BE2C (cell line): ENCODE measurements around the gene LHPP.

Experiments
- DNase-seq: peaks from one replicate; pipeline ENCODE4 v3.0.0-alpha.2; 2020
- H3K27me3 ChIP-seq: fragments of 250-450 bp; sonication (Bioruptor Pico); 2 replicates; pipeline ENCODE4 v1.5.1; 2020; ENCODE audit warnings: mild to moderate bottlenecking
- H3K36me3 ChIP-seq: fragments of 250-450 bp; sonication (Bioruptor Pico); 2 replicates; pipeline ENCODE4 v1.5.1; 2020; ENCODE audit warnings: mild to moderate bottlenecking
- H3K4me1 ChIP-seq: fragments of 250-450 bp; sonication (Bioruptor Pico); 2 replicates; pipeline ENCODE4 v1.5.1; 2020
- H3K4me3 ChIP-seq: 2 replicates; pipeline ENCODE4 v1.5.1; 2011; ENCODE audit warnings: low read depth, low read length
- H3K9me3 ChIP-seq: fragments of 250-450 bp; sonication (Bioruptor Pico); 2 replicates; pipeline ENCODE4 v1.5.1; 2020
- CTCF ChIP-seq: IDR thresholded peaks from 2 replicates; pipeline ENCODE4 v1.5.1; 2012; ENCODE audit warnings: mild to moderate bottlenecking, low read depth, low read length

The LHPP gene

GRCh38 chr10:124522131-124522932 is 60.7 kb downstream of the LHPP start:
- Histone ChIP-seq H3K36me3 (no peaks in the 10 kb centered on the region), H3K9me3 (no peaks in the 10 kb centered on the region), H3K4me1 (peaks cover 8% of the 10 kb centered on the region), H3K4me3 (no peak overlapping the region), H3K27me3 (no peaks in the 10 kb centered on the region)
- TF ChIP-seq CTCF = no peak
- no peak for DNase-seq

- Histone ChIP-seq H3K4me1 (peaks cover 8% of the 10 kb centered on the region), H3K27me3 (no peaks in the 10 kb centered on the region), H3K36me3 (no peaks in the 10 kb centered on the region), H3K9me3 (no peaks in the 10 kb centered on the region), H3K4me3 (no peak overlapping the region)
- no peak for DNase-seq
- no peak for TF ChIP-seq CTCF
Measured at GRCh38 chr10:124522933-124523871, 61.6 kb downstream of the LHPP start.

GRCh38 chr10:124523901-124524300 is 62.3 kb downstream of the LHPP start:
- no peak for DNase-seq
- Histone ChIP-seq H3K4me1 (peaks cover 8% of the 10 kb centered on the region), H3K27me3 (no peaks in the 10 kb centered on the region), H3K4me3 (no peak overlapping the region), H3K9me3 (no peaks in the 10 kb centered on the region), H3K36me3 (no peaks in the 10 kb centered on the region)
- TF ChIP-seq CTCF = no peak

GRCh38 chr10:124524991-124525653 is 63.5 kb downstream of the LHPP start:
- no peak overlapping the region for H3K4me3 ChIP-seq
- no peak for TF ChIP-seq CTCF
- peaks cover 8% of the 10 kb centered on the region for H3K4me1 ChIP-seq

GRCh38 chr10:124525751-124526600 is 64.4 kb downstream of the LHPP start:
- DNase-seq = no peak
- no peaks in the 10 kb centered on the region for H3K9me3 ChIP-seq
- H3K4me1 ChIP-seq = peaks cover 8% of the 10 kb centered on the region
- TF ChIP-seq CTCF = no peak
- no peaks in the 10 kb centered on the region for H3K36me3 ChIP-seq
- H3K27me3 ChIP-seq = no peaks in the 10 kb centered on the region
- H3K4me3 ChIP-seq = no peak overlapping the region

More at GRCh38 chr10:124524991-124525653, 63.5 kb downstream of the LHPP start:
- no peaks in the 10 kb centered on the region for H3K9me3 ChIP-seq
- no peaks in the 10 kb centered on the region for H3K27me3 ChIP-seq
- peak; percentile 36 for DNase-seq
- H3K36me3 ChIP-seq = no peaks in the 10 kb centered on the region
